Hepatocyte (in vitro differentiated cells): ENCODE data around the gene SMIM41.

Experiments
- CTCF ChIP-seq: fragments of 200-600 bp; sonication (generic); IDR thresholded peaks from 2 replicates; pipeline ENCODE4 v1.5.1; 2016; ENCODE audit warnings: antibody characterized with exemption, mild to moderate bottlenecking; ENCODE audit not compliant: poor library complexity
- EZH2 ChIP-seq: fragments of 200-600 bp; sonication (generic); IDR thresholded peaks from 2 replicates; pipeline ENCODE4 v1.6.1; 2016; ENCODE audit warnings: antibody characterized with exemption, mild to moderate bottlenecking, borderline replicate concordance

- TF ChIP-seq CTCF = no peak
- TF ChIP-seq EZH2 = no peak
Measured at GRCh38 chr12:52139147-52139546, 59.6 kb downstream of the SMIM41 start.
